Measurements from ENCODE around the gene FAM135A.
"Not testable (repeated sequence)": the region's sequence is repeated elsewhere in the genome, so short reads cannot be mapped to it uniquely, and the experiment has no call there.

Gene FAM135A

GRCh38 chr6:70547313-70547712 lies 134.0 kb downstream of the FAM135A start:
- no peak for DNase-seq (ENCODE audit: low read depth in 2 of 2)

- no peak for DNase-seq (ENCODE audit: low read depth in 2 of 2)
Measured at GRCh38 chr6:70547905-70548304, 134.6 kb downstream of the FAM135A start.

GRCh38 chr6:70549327-70549726 lies 136.0 kb downstream of the FAM135A start:
- no peak for DNase-seq (ENCODE audit: low read depth in 2 of 2)

- no peak for DNase-seq (ENCODE audit: low read depth in 2 of 2)
Measured at GRCh38 chr6:70551566-70551965, 138.3 kb downstream of the FAM135A start.

GRCh38 chr6:70552286-70552940 lies 139.1 kb downstream of the FAM135A start:
- not testable (repeated sequence) for DNase-seq (ENCODE audit: low read depth in 2 of 2)

GRCh38 chr6:70552974-70553373 lies 139.7 kb downstream of the FAM135A start:
- DNase-seq (ENCODE audit: low read depth in 2 of 2), result no peak

GRCh38 chr6:70557998-70558397 lies 144.7 kb downstream of the FAM135A start:
- DNase-seq (ENCODE audit: low read depth in 2 of 2), result no peak

GRCh38 chr6:70562401-70562800 lies 149.1 kb downstream of the FAM135A start:
- DNase-seq (ENCODE audit: low read depth in 2 of 2), result not testable (repeated sequence)

GRCh38 chr6:70563530-70563929 lies 150.2 kb downstream of the FAM135A start:
- DNase-seq (ENCODE audit: low read depth in 2 of 2), result no peak

- peak; percentile 85 to 92 for DNase-seq (ENCODE audit: low read depth in 2 of 2)
Measured at GRCh38 chr6:70566751-70567382, 153.6 kb downstream of the FAM135A start, which contains the start of gene SDHAF4. Gene SDHAF4 (plus strand): TSS chr6:70566930. CDS start chr6:70566941, 11 bp downstream.

GRCh38 chr6:70574643-70575042 lies 161.3 kb downstream of the FAM135A start:
- no peak for DNase-seq (ENCODE audit: low read depth in 2 of 2)

- DNase-seq (ENCODE audit: low read depth in 2 of 2), result no peak
Measured at GRCh38 chr6:70575899-70576495, 162.7 kb downstream of the FAM135A start.

- DNase-seq (ENCODE audit: low read depth in 2 of 2), result no peak
Measured at GRCh38 chr6:70586114-70586513, 172.8 kb downstream of the FAM135A start.

- no peak for DNase-seq (ENCODE audit: low read depth in 2 of 2)
Measured at GRCh38 chr6:70590400-70590799, 177.1 kb downstream of the FAM135A start.

- no peak for DNase-seq (ENCODE audit: low read depth in 2 of 2)
Measured at GRCh38 chr6:70592391-70593117, 179.2 kb downstream of the FAM135A start.

- DNase-seq (ENCODE audit: low read depth in 2 of 2), result no peak
Measured at GRCh38 chr6:70593118-70593486, 179.8 kb downstream of the FAM135A start.

GRCh38 chr6:70599187-70599586 lies 185.9 kb downstream of the FAM135A start:
- DNase-seq (ENCODE audit: low read depth in 2 of 2), result no peak

GRCh38 chr6:70601014-70601413 lies 187.7 kb downstream of the FAM135A start:
- no peak for DNase-seq (ENCODE audit: low read depth in 2 of 2)

GRCh38 chr6:70604254-70604653 lies 190.9 kb downstream of the FAM135A start:
- DNase-seq (ENCODE audit: low read depth in 2 of 2), result no peak

GRCh38 chr6:70607371-70607770 lies 194.1 kb downstream of the FAM135A start:
- not testable (repeated sequence) for DNase-seq (ENCODE audit: low read depth in 2 of 2)

- not testable (repeated sequence) for DNase-seq (ENCODE audit: low read depth in 2 of 2)
Measured at GRCh38 chr6:70609181-70609580, 195.9 kb downstream of the FAM135A start.
